ENCODE measurements around the gene HSF5.
"Not testable (repeated sequence)": the region's sequence is repeated elsewhere in the genome, so short reads cannot be mapped to it uniquely, and the experiment has no call there.

HSF5 gene

DNA sequence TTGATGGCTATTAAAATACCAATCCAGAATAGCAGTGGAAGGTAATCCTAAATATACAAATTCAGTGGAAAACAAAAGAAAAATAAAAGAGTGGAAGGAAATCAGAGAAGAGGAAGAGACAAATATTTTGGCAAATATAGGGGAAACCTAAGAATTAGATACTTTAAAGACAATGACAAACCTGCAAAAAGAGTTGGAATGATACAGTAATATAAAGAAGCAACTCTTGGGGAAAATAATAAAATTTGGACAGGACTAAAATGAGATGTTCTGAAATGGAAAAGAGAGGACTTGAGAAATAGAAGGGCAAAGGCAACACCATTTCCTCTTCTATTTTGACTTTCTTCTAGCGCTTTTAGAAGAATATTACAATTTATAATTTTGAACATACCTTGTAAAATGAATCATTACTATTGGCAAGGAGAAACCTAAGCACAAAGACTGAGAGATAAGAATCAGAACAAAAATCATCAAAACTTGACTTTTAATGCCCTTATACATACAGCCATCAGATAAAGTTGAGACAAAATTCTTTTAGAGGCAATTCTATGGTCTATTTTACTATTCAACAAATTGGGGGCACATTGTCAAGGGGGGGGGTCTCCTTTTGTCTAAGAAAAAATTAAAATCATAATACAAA is 76.0 kb downstream of the HSF5 start:
- DNase-seq = no peak

DNA sequence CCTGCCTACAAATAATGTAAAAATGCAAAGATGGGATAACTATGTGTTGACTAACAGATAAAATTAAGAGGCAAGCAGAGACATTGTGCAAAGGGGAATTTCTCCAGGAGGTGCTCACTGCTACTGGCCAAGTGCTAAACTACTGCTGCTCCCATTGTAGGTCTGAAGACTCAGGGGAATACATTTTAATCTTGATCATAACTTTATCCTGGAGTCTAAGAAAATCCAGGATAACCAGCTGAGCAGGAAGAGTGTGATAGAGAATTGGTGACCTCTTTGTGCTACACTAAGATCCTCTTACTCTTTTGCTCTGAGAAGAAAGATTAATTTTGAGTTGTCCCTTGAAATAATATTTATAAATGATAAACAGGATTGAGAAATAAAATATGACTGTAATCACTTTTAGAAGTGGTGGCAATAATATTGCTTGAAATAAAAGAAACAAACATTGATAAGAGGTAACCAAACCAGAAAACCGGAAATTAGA is 76.8 kb downstream of the HSF5 start:
- no peak for DNase-seq

DNA sequence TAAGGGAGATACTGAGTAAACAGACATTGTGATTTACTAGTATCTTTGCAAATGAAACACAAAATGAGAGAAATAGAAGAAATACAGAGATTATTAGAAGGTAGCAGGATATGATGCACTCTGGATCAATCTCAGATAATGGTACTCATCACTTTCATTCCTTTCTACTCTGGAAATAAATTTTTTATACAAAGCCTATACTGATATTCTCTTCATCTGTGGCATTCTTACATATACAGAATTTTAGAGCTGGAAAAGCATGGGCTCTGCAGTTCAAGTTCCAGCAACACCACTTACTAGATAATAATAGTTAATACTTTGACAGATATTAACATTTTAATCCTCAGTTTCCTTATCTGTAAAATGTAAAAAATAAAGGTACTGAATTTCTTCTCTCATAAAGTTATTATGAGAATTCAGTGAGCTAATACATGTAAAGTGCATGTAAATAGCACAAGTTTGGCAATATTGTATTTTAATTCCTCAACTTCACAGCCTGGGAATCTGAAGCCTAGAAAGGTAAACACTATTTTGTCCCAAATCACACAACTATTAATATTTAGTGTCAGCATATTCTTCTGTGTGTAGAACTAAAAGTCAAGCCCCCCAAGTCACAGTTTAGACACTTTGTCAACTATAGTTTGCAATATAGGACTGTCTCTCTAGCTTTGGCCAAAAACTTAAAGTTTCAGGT is 77.3 kb downstream of the HSF5 start:
- DNase-seq = no peak

GRCh38 chr17:58409432-58409831 is 78.8 kb downstream of the HSF5 start:
- DNase-seq = no peak

GRCh38 chr17:58403311-58403710 is 84.9 kb downstream of the HSF5 start:
- no peak for DNase-seq

- no peak for DNase-seq
Measured at GRCh38 chr17:58402679-58403078, 85.5 kb downstream of the HSF5 start.

- no peak for DNase-seq
Measured at GRCh38 chr17:58402047-58402446, 86.2 kb downstream of the HSF5 start.

DNA sequence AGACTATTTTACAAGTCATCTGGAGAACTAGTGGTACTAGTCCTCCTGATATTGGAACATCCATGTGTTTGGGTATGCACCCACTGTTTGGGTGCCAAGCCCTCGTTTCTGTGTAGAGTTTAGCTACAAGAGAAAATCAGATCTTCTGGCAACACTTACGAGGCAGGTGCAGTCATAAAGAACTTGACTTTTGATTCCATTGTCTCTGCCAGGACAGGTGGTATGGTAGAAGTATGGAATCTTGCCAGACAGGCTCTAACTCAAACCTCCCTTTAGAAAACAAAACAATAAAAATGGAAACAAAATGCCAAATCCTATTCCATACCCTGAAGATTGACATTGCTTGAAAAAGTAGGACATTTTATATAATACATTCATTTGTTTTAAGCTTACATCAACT is 86.9 kb downstream of the HSF5 start:
- DNase-seq = no peak

DNA sequence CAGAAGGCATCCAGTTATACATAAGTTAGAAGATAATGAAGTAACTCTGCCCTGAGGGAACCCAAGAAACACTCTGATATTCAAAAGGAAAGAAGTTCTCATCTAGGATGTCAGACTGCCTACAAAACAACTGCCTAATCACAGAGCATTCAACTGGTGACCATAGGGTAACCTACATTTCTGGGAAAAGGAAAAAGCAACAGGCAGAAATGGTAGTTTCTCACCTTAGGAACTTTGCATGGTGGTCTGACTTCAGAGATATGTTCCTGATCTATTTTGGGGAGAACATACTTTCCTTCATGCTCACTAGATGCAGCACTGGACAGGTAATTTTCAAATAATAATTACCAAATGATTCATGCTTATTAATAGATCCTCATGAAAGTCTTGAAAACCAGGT is 87.4 kb downstream of the HSF5 start:
- DNase-seq = no peak

DNA sequence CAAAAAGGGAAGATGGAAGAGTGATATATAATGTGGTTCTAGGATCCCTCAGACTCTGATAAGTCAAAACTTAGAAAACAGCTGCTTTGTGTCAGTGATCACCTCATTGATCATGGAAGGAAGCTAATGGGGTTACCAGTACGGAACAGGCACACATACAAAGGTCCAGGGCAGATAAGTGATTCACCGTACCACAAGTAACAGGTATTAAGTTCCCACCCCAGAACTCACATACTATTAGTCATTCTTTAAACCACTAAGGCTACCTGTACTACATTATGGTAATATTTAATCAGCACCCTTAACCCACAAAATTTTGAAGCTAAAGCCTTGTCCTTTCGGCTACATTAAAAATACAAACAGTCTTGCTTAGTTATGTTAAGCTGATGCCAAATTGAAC is 88.2 kb downstream of the HSF5 start:
- DNase-seq = no peak

DNA sequence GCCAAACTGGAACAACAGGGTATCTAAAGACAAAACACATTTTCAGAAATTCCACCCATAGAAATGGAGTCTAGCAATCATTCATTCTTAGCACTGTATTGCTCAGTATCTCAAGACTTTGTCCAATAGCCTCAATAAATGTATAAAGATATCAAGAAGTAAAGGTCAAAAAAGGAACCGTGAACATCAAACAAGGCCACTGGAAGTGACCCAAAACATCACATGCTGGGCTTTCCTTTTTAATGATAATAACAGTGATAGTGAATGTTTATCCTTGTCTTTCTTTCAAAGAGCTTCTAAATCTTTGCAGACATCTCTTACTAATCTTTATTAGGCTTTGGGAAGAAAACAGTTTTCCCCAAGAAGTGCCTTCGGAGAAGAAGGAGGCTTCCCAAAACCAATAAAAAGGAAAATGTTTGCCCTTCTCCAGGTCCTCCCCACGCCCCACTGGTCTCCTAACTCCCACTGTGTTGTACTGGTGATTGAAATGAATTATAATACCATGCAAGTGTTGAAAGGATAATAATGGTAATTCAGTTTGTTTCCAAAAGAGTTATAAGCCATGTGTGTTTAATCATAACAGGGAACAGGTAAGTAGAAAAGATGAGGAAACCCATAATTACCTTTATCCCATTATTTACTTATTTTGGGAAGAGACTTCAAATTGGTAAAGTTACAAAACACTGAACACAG is 89.5 kb downstream of the HSF5 start:
- DNase-seq = no peak

DNA sequence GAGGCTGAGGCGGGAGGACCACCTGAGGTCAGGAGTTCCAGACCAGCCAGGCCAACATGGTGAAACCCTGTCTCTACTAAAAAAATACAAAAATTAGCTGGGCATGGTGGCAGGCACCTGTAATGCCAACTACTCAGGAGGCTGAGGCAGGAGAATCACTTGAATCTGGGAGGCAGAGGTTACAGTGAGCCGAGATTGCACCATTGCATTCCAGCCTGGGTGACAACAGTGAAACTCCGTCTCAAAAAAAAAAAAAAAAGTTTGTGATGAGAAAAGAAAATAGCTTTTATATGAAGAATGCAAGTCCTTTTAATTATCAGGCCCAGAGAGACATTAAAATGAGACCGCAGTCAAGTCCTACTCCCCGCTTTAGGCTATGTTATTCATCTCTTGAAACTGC is 90.8 kb downstream of the HSF5 start:
- not testable (repeated sequence) for DNase-seq

- no peak for DNase-seq
Measured at GRCh38 chr17:58396173-58396572, 92.0 kb downstream of the HSF5 start.

DNA sequence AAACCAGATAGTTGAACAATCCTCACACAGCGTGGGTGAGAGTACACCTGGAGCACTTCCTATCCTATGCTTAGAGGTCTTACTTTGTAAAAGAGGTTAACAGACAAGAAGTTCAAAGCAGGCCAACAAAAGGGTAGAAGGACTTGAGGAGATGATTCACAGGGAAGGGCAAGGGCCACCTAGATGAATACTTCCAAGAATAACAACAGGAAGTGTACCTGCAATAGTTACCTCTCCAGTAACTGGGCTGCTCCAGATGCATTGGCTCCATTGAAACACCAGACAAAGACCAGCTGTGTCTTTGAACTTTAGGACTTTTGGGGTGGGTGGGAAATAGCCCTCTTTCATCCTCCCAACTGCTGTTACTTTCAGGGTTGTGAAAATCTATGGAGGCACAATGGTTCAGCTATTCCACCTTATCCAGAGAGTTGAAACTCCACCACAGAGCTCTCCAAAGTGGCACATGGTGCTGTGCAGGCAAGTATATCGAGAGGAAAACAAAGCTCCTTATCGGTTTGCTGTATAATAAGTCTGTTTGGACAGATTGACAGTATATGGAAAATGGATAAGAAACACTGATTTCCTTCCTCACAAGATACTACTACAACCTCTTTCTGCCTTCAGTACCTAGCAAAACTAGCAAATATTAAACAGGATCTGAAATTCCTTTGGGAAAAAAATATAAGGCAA is 93.5 kb downstream of the HSF5 start:
- no peak for DNase-seq

GRCh38 chr17:58391302-58391984 is 96.8 kb downstream of the HSF5 start:
- DNase-seq = no peak

- no peak for DNase-seq
Measured at GRCh38 chr17:58390884-58391283, 97.3 kb downstream of the HSF5 start.

GRCh38 chr17:58388302-58389190 is 99.7 kb downstream of the HSF5 start:
- DNase-seq = no peak

- no peak for DNase-seq
Measured at GRCh38 chr17:58387834-58388233, 100.4 kb downstream of the HSF5 start.

DNA sequence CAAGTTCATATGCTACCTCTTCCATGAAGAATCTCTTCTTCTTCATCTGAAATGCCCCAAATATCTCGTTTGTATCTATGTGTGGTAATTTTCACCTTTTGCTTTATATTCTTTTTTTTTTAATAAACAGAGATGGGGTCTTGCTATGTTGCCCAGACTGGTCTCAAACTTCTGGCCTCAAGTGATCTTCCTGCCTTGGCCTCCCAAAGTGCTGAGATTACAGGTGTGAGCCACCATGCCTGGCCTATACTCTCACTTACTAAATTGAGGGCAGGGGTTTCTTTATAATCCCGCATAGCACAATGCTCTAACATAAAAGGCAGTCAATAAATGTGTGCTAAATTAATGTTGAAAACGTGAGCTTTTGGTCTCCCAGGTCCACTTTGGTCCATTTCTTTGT is 101.5 kb downstream of the HSF5 start:
- DNase-seq = no peak

DNA sequence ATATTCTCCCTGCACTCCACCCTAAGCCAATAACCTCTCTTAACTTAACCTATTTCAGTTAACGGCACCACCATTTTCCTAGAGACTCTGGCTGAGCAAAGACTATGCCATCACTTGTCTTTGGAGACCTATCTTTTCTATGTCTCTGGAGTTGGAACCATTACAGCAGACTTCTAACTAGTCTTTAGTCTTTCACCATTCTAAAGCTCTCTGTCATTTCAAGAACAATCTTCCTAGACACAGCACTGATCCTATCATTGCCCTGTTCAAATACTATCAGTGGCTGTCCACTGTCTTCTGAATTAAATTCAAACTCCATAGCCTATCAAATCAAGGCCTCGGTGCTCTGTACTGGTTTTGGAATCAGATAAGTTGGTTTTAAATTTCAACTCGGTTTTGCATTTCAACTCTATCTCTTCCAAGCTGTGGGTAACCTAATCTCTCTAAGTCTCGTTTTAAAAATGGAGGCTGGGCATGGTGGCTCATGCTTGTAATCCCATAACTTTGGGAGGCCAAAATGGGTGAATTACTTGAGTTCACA is 102.8 kb downstream of the HSF5 start:
- DNase-seq = no peak

GRCh38 chr17:58384897-58385296 is 103.3 kb downstream of the HSF5 start:
- no peak for DNase-seq

Measured in stimulated activated CD4-positive, alpha-beta T cell treated with anti-CD3 and anti-CD28 coated beads, Interleukin-4, amount 100 ng/mL, for 4 hours (primary cell).